Activated CD8-positive, alpha-beta T cell treated with anti-CD3 and anti-CD28 coated beads for 36 hours (primary cell): ENCODE measurements around the gene KAZN. TPM values are rescaled to one million over a fixed set of nuclear protein-coding genes. Genes with fewer than 3 reads are reported as not detected.

Experiments
- ATAC-seq: fragments of 200-7000 bp; cut with Tn5 transposase; one replicate; pipeline ENCODE4 v1.10.0; 2021; ENCODE audit warnings: mild to moderate bottlenecking, moderate library complexity
- CTCF ChIA-PET: fragments of 350-600 bp; sonication (Branson Sonifier 250); formaldehyde crosslinking; loops from one replicate; lab custom pipeline; 2021; ENCODE audit warnings: antibody characterized with exemption; lab: Charles Lee
- POLR2A ChIA-PET: fragments of 350-600 bp; sonication (Branson Sonifier 250); formaldehyde crosslinking; loops from one replicate; lab custom pipeline; 2021; ENCODE audit warnings: antibody characterized with exemption; lab: Charles Lee
- DNase-seq: peaks from one replicate; pipeline ENCODE4 v3.0.0-alpha.2; 2020
- H3K27ac Mint-ChIP-seq: one replicate; pipeline ENCODE4 v1.8.0; 2021; ENCODE audit warnings: mild to moderate bottlenecking, mixed read lengths
- H3K27me3 Mint-ChIP-seq: one replicate; pipeline ENCODE4 v1.8.0; 2021; ENCODE audit warnings: mixed read lengths
- H3K36me3 Mint-ChIP-seq: one replicate; pipeline ENCODE4 v1.8.0; 2021; ENCODE audit warnings: low read depth, mixed read lengths
- H3K4me1 Mint-ChIP-seq: one replicate; pipeline ENCODE4 v1.8.0; 2021; ENCODE audit warnings: low read depth, mixed read lengths
- H3K4me3 Mint-ChIP-seq: one replicate; pipeline ENCODE4 v1.8.0; 2021; ENCODE audit warnings: mild to moderate bottlenecking, moderate library complexity, mixed read lengths
- H3K9me3 Mint-ChIP-seq: one replicate; pipeline ENCODE4 v1.8.0; 2021; ENCODE audit warnings: mixed read lengths
- CTCF ChIP-seq: fragments of 200-600 bp; IDR thresholded peaks from one replicate; pipeline ENCODE4 v1.8.0; 2022; ENCODE audit warnings: antibody characterized with exemption, mild to moderate bottlenecking
- intact Hi-C: fragments of 100-400 bp; cut with micrococcal nuclease; formaldehyde crosslinking; loops from one replicate; pipeline ENCODE4 v1.10.0; 2022
- total RNA-seq, 2 experiments: library from RNA; stranded (reverse); gene quantifications; one replicate each; pipeline ENCODE4 v1.2.3, GENCODE V29; 2021

KAZN gene
- total RNA-seq, 2 experiments from 2014 or later, result 1.7 to 1.9 TPM

- ATAC-seq, result no peak
- Mint-ChIP-seq H3K27me3 (peaks cover 17% of the 10 kb centered on the region), H3K27ac (no peak overlapping the region), H3K4me1 (no peaks in the 10 kb centered on the region), H3K9me3 (no peaks in the 10 kb centered on the region), H3K36me3 (no peaks in the 10 kb centered on the region), H3K4me3 (no peak overlapping the region)
- POLR2A ChIA-PET, result no interaction called here
- DNase-seq, result no peak
- intact Hi-C loops, result no loop called here
- CTCF ChIA-PET, result no interaction called here
- TF ChIP-seq CTCF, result no peak
Observed at GRCh38 chr1:14606632-14607031, 8.1 kb downstream of the KAZN start.

- ChIA-PET CTCF (no interaction called here), POLR2A (interaction anchor here (0.6 kb wide), 1 partner anchor 645 kb away, joined by 4 read pairs; no protein-coding TSS in a partner anchor)
- TF ChIP-seq CTCF, result no peak
- no peak for ATAC-seq
- no peaks in the 10 kb centered on the region for H3K36me3 Mint-ChIP-seq
- H3K27me3 Mint-ChIP-seq, result peaks cover 11% of the 10 kb centered on the region
- no peaks in the 10 kb centered on the region for H3K4me1 Mint-ChIP-seq
- no peak overlapping the region for H3K27ac Mint-ChIP-seq
- intact Hi-C loops, result no loop called here
- no peak for DNase-seq
- no peaks in the 10 kb centered on the region for H3K9me3 Mint-ChIP-seq
- no peak overlapping the region for H3K4me3 Mint-ChIP-seq
Observed at GRCh38 chr1:14607295-14607694, 8.8 kb downstream of the KAZN start.

GRCh38 chr1:14608308-14608707 is 9.8 kb downstream of the KAZN start:
- H3K9me3 Mint-ChIP-seq, result no peaks in the 10 kb centered on the region
- no peaks in the 10 kb centered on the region for H3K4me1 Mint-ChIP-seq
- H3K27me3 Mint-ChIP-seq, result peaks cover 6% of the 10 kb centered on the region
- POLR2A ChIA-PET, result no interaction called here
- intact Hi-C loops, result no loop called here
- H3K36me3 Mint-ChIP-seq, result no peaks in the 10 kb centered on the region
- no peak overlapping the region for H3K27ac Mint-ChIP-seq
- H3K4me3 Mint-ChIP-seq, result no peak overlapping the region
- CTCF ChIA-PET, result no interaction called here
- no peak for TF ChIP-seq CTCF
- ATAC-seq (no peak), DNase-seq (no peak)

- no peak for ATAC-seq
- TF ChIP-seq CTCF, result no peak
- ChIA-PET POLR2A (no interaction called here), CTCF (no interaction called here)
- no peak overlapping the region for H3K4me3 Mint-ChIP-seq
- no peaks in the 10 kb centered on the region for H3K4me1 Mint-ChIP-seq
- no peak overlapping the region for H3K27ac Mint-ChIP-seq
- H3K27me3 Mint-ChIP-seq, result no peaks in the 10 kb centered on the region
- no peaks in the 10 kb centered on the region for H3K36me3 Mint-ChIP-seq
- no peak for DNase-seq
- H3K9me3 Mint-ChIP-seq, result no peaks in the 10 kb centered on the region
- intact Hi-C loops, result no loop called here
Observed at GRCh38 chr1:14610761-14611160, 12.3 kb downstream of the KAZN start.

- no peaks in the 10 kb centered on the region for H3K4me1 Mint-ChIP-seq
Observed at GRCh38 chr1:14611792-14612191, 13.3 kb downstream of the KAZN start.

More at GRCh38 chr1:14611792-14612191, 13.3 kb downstream of the KAZN start:
- Mint-ChIP-seq H3K36me3 (no peaks in the 10 kb centered on the region), H3K9me3 (no peaks in the 10 kb centered on the region), H3K27me3 (no peaks in the 10 kb centered on the region), H3K4me3 (no peak overlapping the region), H3K27ac (no peak overlapping the region)
- ChIA-PET CTCF (no interaction called here), POLR2A (no interaction called here)
- no peak for TF ChIP-seq CTCF
- no peak for DNase-seq
- no peak for ATAC-seq
- intact Hi-C loops, result no loop called here
